Measurements from ENCODE around the gene CCT7.

The CCT7 gene

DNA sequence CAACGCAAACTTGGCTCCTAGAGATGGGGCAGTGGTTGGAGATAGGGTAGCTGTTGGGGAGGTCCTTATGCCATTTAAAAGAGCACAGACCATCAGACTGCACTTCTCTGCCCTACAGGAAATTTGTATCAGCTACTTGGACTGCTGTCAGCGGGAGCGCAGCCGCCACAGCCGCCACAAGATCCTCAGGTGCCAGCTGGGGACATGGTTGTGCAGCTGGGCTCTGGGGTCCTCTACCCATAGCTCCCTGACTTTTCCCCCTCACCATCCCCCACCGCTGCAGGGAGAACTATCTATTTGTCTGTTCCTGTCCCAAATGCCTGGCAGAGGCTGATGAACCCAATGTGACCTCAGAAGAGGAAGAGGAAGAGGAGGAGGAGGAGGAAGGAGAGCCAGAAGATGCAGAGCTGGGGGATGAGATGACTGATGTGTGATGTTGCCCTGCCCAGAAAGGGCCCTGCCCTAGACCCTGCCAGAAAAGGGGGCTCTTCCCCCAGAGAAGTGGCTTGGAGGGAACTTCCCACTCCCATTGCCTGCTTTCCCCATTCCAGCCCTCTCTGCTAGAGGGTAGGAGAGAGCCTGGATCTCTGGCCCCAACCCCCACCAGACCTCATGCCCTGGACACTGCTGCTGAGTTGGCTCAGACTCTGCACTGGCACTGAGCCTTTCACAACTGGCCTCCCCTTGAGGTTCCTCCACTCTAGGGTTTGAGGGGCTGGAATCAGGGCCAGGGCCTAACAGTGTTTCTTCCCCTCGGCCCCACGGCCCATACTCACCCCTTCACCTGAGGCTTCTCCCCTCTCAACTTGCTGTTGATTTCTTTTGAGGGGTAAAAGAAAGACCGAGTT is 8.4 kb upstream of the CCT7 start:
- no peak for DNase-seq (ENCODE audit: low read depth in 2 of 2, low spot score in 1 of 2)

- no peak for DNase-seq (ENCODE audit: low read depth in 2 of 2, low spot score in 1 of 2)
These were observed 7.0 kb upstream of the CCT7 start for GRCh38 chr2:73227086-73227485.

- DNase-seq (ENCODE audit: low read depth in 2 of 2, low spot score in 1 of 2) = no peak
These were observed 5.5 kb upstream of the CCT7 start for GRCh38 chr2:73228631-73229030.

DNA sequence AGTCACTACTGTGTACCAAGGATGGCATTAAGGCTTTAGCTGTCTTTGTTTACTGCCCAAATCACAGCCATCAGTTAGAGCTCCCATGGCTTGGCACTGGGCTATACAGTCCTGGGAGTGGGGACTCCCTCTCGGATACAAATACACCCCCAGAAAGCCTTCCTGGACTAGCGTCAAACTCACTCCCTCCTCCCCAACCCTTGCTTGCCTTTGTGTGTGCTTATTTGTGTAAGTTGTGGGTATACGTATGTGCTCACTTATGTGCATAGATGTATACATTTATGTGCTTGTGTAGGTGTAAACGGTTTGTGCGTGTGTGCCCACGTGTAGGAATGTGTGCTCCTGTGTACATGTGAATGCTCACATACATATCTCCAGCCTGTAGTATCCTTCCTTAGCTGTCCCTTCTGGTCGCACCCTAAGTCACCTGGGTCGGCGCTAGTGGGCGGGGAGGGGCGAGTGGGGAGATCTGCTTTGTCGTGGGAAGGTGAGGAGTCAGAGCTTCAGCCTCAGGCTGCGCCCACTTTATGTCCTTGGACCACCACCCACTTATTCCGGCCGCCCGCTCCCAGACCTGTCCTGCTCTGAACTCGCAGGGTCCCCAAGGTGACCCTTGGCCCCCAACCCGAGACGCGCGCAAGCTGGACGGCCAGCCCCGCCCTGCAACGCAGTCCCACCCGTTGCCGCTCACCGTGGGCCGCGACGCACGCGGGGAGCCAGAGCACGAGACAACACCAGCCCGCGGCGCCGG is 1.5 kb upstream of the CCT7 start:
- no peak for DNase-seq (ENCODE audit: low read depth in 2 of 2, low spot score in 1 of 2)

- DNase-seq (ENCODE audit: low read depth in 2 of 2, low spot score in 1 of 2) = peak; percentile 90 to 91
These were observed 765 bp upstream of the CCT7 start, which contains the start of gene PRADC1 for GRCh38 chr2:73233154-73233931. Gene PRADC1 (minus strand): TSS chr2:73233239. CDS start chr2:73233160, 79 bp downstream.

GRCh38 chr2:73235315-73236028 is 1.4 kb downstream of the CCT7 start:
- DNase-seq (ENCODE audit: low read depth in 2 of 2, low spot score in 1 of 2) = no peak

GRCh38 chr2:73237168-73237567 is 3.1 kb downstream of the CCT7 start:
- DNase-seq (ENCODE audit: low read depth in 2 of 2, low spot score in 1 of 2) = no peak

DNA sequence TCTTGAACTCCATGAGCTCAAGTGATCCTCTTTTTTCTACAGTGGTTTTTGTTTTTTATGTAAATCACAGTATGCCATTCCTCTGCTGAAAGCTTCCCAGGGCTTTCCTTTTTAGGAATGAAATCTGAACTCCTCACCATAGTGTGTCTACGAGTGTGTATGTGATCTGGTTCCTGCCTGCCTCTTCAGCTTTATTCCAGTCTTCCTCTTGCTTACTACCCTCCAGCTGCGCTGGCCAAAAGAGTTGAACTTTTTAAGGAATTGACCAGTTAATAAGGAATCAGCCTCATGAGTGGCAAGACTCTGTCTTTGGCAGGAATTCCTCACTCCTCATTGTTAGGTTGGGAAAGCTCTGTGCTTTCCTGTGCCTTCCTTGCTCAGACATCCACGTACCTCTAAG is 4.0 kb downstream of the CCT7 start:
- DNase-seq (ENCODE audit: low read depth in 2 of 2, low spot score in 1 of 2) = no peak

GRCh38 chr2:73238976-73239375 is 4.9 kb downstream of the CCT7 start:
- DNase-seq (ENCODE audit: low read depth in 2 of 2, low spot score in 1 of 2) = no peak

GRCh38 chr2:73239776-73240175 is 5.7 kb downstream of the CCT7 start:
- no peak for DNase-seq (ENCODE audit: low read depth in 2 of 2, low spot score in 1 of 2)

DNA sequence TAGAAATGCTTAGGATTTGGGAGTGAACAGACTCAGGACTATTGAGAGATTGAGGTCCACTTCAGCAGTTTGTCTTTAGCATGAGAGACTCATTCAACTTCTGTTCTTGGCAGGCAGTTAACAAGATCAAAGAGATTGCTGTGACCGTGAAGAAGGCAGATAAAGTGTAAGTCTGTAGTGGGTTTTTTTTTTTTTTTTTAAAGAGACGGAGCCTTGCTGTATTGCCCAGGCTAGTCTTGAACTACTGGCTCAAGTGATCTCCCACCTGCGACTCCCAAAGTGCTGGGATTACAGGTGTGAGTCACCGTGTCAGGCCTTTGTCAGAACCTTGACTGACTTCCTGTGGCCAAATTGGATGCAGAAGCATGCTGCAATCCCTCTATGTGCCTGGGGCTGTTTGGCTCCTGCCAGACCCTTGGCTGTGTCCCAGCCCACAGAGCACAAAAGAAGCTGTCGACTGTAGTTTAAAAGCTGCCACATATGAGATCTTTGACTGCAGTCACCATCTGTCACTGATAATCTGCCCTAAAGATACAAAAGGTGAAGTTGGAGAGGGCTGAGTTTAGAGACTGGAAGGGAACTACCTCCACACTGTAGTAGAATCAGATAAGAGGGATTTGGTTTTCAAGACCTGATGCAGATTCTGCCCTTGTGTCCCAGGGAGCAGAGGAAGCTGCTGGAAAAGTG is 9.9 kb downstream of the CCT7 start:
- no peak for DNase-seq (ENCODE audit: low read depth in 2 of 2, low spot score in 1 of 2)

DNA sequence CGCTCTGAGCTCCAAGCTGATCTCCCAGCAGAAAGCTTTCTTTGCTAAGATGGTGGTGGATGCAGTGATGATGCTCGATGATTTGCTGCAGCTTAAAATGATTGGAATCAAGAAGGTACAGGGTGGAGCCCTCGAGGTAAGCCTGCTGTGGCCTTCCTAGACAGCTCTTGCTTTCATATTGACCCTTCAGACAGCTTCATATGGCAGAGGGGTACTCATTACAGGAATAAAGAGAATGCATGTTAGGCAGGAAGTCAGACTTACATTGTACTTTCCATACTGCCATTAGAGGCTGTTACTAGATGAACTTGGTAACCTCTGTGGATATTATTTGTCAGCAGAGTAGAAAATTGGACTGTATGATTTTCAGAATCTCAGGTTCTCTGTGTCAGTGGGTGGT is 10.5 kb downstream of the CCT7 start:
- DNase-seq (ENCODE audit: low read depth in 2 of 2, low spot score in 1 of 2) = no peak

DNA sequence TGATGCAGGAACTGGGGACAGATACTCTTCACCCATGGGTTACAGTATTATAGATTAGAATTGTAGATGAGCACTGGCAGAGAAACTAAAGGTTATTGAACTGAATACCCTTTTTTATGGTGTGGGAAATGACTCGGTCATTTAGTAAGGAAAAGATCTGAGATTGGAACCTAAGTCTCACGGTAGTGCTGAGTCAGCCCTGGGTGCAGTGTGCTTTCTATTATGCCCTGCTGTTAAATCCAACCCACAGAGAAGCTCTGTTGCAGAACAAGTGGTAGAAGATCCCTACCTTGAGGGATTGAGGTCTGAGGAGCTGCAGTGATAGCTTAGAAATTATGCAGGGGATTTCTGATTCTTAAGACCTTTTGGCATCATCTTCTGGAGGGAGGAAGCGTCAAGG is 12.7 kb downstream of the CCT7 start:
- no peak for DNase-seq (ENCODE audit: low read depth in 2 of 2, low spot score in 1 of 2)

GRCh38 chr2:73249636-73250035 is 15.5 kb downstream of the CCT7 start:
- no peak for DNase-seq (ENCODE audit: low read depth in 2 of 2, low spot score in 1 of 2)

- DNase-seq (ENCODE audit: low read depth in 2 of 2, low spot score in 1 of 2) = no peak
These were observed 17.1 kb downstream of the CCT7 start for GRCh38 chr2:73250872-73251846.

DNA sequence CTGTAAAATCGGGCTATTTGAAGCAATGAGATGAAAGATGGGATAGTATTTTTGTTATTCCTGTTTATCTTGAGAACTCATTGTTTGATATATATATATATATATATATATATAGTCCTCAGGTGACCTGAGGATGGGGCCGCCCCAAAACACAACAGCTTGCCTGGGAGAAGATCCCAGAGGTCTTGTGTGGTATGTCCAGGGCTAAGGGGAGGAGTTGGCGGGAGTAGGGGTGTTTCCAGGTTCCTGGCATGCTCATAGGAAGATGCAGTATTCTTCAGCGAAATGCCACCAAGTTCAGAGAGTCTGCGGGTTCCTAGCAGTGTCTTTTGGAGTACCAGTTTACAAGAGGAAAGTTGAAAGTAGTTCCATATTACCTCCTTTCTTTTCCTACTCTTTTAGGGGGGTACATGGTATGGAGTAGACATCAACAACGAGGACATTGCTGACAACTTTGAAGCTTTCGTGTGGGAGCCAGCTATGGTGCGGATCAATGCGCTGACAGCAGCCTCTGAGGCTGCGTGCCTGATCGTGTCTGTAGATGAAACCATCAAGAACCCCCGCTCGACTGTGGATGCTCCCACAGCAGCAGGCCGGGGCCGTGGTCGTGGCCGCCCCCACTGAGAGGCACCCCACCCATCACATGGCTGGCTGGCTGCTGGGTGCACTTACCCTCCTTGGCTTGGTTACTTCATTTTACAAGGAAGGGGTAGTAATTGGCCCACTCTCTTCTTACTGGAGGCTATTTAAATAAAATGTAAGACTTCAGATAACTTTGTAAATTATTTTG is 18.3 kb downstream of the CCT7 start:
- no peak for DNase-seq (ENCODE audit: low read depth in 2 of 2, low spot score in 1 of 2)

DNA sequence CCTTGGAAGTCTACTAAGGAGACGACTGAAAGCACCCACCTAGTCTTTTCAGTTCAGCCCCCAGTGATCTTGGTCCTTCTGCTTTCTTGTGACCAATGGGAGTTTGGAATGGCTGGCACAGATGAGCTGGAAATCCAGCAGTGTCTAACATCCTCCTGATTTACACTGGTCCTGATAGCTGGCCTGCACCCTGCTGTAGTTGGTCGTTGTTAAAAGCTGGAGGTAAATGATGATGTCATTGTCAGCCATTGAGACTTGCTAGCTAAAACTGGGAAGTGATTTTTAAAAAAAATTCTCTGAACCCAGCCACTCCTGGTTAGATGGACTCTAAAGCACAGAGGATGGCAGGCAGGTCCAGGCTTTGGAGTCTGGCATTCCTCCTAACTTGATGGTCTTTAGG is 19.3 kb downstream of the CCT7 start:
- no peak for DNase-seq (ENCODE audit: low read depth in 2 of 2, low spot score in 1 of 2)

DNA sequence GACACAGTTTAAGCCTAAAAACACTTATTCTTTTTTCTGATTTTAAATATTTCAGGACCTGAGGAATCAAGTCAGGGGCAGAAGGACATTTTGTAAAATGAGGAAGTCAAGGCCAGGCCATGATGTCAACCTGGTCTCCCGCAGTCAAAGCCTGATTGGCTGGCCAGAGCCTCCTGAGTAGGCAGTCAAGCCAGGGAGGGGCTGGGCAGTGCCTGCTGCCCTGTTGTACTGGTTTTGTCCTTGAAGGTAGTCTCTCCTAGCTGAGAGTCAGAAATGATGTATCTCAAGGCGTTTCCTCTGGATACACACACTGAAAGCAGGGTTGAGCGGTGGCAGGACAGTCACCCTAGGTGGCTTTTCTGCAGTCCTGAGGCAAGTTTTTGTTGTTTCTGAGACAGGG is 19.8 kb downstream of the CCT7 start:
- DNase-seq (ENCODE audit: low read depth in 2 of 2, low spot score in 1 of 2) = no peak

Data from stimulated activated CD8-positive, alpha-beta memory T cell treated with anti-CD3 and anti-CD28 coated beads, Interleukin-4, amount 100 ng/mL, for 1 hour (primary cell).